Retina (tissue), 1 donor: ENCODE data around the gene PTGES2.
A peak's percentile ranks its signal among the peaks of the same experiment; 100 is the strongest.
"Not testable (repeated sequence)": the region's sequence is repeated elsewhere in the genome, so short reads cannot be mapped to it uniquely, and the experiment has no call there.

Source experiments
- DNase-seq: peaks from one replicate; pipeline ENCODE4 v3.0.0-alpha.2; 2016

PTGES2 gene

DNA sequence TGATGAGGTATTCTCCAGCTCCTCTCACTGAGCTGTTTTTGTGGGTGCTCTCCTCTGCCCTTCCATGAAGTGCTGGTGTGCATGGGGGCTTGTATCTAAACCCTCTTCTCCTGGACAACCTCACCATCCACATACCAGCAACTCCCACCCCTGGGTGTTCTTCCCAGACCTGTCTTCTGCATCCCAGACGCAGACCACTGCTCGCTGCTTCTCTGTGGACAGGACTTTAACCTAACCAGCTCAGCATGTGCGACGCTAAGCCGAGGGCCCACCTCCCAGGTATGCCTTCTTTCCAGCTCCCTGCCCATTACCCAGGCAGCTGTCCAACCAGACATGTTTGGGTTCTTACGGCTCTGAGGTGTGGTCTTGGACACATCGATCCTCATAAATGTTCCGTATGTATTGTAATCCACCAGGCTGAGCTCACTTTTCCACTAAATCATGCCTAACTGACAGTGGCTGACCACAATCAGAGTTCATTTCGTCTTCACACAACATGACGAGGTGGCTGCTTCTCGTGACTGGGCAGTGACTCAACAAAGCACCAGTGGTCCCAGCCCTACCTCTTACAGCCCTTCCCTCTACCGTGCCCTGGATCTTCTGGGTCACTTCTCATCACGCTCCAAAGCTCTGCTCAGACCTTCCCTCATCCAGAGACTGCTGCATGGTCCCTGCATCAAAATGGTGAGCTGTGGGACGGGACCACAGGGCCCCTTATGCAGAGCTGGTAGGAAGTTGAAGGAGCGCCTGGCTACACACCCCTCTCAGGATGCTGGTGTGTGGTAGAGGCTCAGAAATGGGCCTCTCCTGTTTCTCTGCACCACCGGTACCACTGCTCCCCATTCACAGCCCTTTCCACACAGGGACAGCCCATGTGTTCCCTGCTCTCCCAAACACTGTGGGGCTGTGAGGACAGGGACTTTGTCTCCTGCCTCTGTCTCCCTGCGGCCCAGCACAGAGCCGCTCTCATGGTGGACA lies 9.6 kb upstream of the PTGES2 start:
- no peak for DNase-seq

GRCh38 chr9:128135561-128135960 lies 8.0 kb upstream of the PTGES2 start:
- not testable (repeated sequence) for DNase-seq

- DNase-seq: peak; percentile 50
These were observed 4.6 kb upstream of the PTGES2 start for GRCh38 chr9:128132139-128132538.

DNA sequence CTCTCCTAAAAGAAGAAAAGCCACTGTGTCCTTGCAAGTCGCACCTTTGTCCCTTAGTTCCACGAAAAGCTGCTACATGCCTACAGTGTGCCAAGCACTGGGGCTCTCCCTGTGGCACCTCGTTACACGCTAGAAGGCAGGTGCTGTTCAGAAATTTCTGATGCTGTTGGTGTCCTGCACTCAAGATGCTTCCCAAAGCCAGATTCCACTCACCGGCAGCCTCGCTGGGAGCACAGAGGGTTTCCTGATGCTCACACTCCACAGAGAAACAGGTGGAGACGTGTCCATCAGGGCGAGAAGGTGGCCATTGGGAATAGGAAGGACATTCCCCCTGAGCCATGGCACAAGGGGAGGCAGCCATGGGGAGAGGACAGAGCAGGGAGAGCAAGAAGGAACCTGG lies 3.8 kb upstream of the PTGES2 start:
- DNase-seq: not testable (repeated sequence)

- not testable (repeated sequence) for DNase-seq
These were observed 3.1 kb upstream of the PTGES2 start for GRCh38 chr9:128130651-128131050.

DNA sequence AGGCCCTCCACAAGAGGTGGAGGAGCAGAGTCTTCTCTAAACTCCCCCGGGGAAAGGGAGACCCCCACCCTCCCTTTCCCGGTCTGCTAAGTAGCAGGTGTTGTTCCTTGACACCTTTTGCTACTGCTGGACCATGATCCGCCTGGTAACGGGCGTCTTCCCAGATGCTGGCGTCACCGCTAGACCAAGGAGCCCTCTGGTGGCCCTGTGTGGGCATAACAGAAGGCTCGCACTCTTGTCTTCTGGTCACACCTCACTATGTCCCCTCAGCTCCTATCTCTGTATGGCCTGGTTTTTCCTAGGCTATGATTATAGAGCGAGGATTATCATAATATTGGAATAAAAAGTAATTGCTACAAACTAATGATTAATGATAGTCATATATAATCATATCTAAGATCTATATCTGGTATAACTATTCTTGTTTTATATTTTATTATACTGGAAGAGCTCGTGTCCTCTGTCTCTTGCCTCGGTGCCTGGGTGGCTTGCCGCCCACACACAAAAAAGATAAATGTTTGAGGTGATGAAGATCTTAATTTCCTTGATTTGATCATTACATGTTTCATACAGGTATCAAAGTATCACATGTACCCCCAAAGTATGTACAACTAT lies 2.6 kb upstream of the PTGES2 start:
- DNase-seq: not testable (repeated sequence)

DNA sequence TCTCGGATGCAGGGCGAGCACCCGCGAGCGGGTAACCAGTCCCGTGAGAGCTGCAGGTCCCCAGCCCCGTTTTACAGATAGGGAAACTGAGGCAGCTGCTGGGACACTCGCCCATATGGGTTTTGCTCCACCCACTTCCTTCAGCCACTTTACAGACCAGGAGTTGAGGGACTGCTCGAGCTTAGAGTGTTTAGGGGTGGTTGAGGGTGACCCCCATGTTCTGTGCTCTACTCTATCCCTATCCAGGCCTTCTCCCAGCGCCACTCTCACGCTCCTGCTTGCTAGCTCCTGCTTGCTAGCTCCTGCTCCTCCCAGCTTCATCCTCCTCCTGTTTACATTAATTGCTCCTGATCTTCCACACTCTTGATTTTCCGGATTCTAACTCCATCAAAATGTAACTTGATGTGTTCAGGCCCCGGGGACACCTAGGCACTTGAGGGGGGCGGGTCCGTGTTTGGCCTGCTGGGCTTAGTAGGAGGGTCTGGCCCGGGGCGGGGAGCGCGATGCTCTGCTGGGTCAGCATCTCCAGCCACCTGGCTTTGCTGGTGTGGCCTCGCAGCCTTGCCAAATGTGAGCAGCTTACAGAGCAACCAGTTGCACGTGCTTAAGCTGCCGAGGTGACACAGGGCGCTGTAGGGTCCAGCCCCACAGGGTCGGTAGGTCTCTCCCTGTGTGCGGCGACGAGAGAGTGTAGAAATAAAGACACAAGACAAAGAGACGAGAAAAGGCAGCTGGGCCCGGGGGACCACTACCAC lies 1.5 kb upstream of the PTGES2 start:
- no peak for DNase-seq

DNA sequence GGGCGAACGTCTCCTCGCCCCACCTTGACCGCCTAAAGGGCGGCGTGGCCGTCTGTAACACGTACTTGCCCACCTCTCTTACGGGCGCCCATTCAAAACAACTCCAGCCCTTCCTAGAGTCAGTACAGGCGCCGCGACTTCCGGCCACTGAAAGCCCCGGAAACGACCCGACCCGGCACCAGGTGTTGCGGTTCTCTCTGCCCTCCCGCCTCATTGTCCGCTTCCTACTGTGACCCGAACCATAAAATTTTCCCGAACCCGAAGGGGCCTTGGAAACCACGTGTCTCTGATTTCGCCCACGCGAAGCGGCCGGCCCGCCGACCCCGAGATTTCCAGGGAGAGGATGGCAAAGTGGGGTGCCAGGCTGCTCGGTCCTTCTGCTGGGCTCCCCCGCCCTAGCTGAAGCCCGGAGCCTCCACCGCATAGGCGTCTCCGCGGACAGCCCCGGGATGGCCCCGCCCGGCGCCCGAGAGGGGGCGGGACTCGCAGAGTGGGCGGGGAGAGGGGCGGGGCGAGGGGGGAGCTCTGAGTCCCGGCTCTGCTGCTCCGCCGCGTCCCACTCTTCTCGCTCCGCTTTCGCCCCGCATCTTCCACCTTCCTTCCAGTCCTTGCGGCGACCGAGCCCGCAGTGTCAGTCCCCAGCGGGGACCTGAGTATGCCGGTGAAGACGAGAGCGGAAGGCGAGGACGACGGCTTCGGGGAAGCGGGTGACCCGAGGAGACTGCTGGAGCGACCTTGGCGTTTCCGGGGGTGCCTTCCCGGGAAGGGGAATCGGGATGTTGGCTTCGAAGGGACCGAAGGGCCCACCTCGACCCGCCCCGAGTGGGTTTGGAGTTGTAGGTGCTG lies 684 bp upstream of the PTGES2 start:
- peak; percentile 99 for DNase-seq

DNA sequence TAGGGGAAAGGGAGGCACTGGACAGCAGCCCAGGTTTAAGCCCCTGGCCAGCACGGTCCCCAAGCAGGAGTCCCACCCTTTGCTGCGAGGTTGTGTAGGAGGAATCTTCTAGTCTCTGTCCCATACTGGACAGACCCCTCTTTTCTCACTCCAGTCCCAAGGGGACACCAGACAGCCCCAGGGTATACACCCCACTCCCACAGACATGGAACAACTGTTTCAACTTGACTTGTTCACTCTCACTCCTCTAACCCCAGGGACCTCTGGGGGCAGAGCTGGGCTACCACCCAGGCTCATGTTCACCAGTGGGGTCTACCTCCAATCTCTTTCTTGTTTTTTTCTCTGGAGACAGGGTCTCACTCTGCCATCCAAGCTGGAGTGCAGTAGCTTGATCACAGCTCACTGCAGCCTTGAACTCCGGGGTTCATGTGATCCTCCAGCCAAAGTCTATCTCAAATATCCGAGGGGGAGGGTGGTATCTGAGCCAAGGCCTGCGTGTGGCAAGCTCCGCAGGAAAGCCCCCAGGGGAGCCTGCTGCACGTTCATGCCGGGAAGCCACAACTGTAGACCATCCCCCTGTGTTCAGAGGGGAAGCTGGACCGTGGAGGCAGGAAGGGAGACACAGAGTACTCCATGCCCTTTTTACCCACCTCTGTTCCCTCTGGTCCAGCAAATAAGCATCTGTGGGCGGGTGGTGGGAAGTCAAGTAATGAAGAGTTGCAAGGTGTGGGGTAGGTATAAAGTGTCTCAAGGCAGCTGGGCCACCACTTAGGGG lies 1.8 kb downstream of the PTGES2 start:
- DNase-seq: no peak

- peak; percentile 57 for DNase-seq
These were observed 2.5 kb downstream of the PTGES2 start for GRCh38 chr9:128124873-128125579.

DNA sequence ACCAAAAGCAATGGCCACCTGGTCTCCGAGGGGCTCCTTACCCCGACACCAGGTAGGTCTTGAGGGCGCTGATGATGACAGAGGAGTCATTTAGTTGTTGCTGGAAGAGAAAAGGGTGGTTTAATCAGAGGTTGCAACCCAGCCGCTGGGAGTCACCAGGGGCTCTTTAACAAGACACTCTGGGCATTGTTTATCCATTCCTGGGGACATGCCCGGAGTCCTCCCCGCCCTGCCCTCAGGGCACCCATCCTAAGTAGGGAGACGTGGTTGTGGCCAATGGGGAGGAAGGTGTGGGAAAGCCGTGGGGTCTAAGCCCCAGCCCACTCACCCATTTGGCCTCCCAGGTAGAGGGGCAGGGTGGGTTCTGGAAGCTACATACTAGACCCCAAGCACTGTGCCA lies 3.1 kb downstream of the PTGES2 start:
- no peak for DNase-seq

GRCh38 chr9:128123451-128124080 lies 4.0 kb downstream of the PTGES2 start:
- no peak for DNase-seq

- no peak for DNase-seq
These were observed 4.7 kb downstream of the PTGES2 start for GRCh38 chr9:128122809-128123175.

DNA sequence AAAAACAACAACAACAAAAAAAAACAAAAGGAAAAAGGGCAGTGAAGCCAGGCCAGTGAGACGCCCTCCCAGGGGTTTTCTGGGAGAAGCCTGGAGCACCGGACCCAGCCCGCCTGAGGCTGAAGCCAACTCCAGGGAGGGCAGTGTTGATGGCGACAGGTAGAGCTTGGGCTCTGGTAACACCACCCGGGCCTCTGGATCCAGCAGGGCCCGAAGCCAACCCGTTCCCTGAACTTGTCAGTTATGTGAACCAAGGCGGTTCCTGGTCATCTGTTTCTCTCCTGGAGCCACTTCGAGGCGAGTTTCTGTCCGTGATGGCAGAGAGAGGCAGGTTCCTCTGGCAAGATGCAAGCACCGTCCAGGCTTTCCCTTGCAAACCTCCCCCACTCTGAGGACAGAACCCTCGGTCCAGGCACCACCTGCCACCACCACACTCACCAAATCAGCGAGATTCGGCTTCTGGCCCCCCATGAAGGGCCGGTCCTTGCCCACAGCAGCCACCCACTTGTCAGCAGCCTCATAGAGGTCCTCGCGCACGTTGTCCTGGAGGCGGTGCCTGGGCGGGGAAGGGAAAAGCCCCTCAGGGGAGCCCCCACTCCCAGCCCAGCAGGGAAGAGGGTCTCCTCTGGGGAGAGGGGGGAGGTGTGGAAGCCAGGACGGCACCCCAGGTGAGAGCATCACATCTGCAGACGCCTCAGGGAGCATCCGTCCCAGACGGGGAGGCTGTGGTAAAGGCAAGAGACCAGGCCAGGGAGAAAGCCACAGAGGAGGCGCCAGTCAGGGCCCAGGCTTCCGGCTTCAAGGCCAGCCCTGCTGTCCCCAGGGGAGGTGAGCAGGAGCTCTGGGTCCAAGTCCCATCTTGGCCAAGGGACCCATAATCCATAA lies 5.4 kb downstream of the PTGES2 start:
- no peak for DNase-seq

- no peak for DNase-seq
These were observed 6.1 kb downstream of the PTGES2 start for GRCh38 chr9:128121466-128121810.

DNA sequence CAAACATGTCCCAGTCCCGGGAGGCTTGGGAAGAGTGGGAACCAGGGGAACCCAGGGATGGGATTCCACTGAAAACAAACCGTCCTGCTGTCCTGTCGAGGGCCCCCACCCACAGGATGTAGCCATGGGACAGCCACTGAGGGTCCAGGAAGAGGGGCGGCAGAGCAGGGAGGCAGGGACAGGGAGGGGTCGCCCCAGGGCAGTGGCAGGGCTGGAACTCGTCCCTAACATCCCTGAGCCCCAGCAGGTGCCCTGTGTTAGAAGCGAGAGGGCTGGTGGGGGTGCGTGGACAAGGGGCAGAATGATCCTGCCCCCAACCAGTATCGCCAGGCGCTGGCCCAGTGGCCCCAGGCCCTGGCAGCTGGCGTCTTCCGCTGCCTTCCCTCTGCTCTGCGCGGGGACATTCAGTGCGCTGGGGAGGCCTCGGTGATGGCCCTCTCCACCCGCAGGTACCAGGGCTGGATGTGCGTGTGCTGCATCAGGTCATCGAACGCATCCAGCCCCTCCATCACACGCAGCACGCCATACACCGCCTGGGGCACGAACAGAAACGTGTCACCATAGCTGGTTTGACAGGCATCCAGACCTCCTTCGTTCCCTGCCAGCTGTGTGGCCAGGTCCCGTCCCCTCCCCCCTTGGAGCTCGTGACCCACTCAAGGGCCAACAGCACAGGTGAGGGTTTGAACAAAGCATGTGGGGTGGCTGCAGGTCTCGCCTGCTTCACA lies 6.6 kb downstream of the PTGES2 start:
- DNase-seq: no peak

DNA sequence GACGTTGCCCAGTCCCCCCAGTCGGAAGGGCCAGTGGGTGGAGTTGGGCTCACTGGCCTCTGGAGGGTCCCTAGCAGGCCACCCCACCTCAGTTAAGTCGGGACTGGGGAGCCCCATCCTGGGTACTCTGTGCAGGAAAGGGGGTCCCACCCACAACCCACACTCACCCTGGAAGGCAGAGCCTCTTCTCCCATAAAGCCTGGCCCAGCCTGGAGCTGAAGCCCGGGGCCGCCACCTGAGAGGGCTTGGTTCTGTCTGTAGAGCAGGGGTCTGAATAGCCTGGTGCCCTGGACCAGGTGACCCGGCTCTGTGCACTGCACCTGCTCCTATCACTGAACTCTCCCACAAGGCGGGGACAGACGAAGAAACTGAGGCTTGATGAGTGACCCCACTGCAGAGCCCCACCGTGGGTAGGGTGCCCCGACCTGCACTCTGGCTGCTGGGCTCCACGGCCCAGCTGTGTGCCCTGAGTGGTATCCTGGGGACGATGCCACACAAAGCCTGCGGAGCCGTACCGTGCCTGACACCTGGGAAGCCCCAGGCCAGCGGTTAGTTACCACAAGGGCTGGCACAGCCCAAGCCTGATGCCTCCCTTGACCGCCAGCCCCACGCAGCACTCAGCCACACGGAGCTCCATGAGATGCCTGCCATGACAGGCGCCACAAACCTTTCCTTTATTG lies 7.3 kb downstream of the PTGES2 start:
- DNase-seq: no peak

DNA sequence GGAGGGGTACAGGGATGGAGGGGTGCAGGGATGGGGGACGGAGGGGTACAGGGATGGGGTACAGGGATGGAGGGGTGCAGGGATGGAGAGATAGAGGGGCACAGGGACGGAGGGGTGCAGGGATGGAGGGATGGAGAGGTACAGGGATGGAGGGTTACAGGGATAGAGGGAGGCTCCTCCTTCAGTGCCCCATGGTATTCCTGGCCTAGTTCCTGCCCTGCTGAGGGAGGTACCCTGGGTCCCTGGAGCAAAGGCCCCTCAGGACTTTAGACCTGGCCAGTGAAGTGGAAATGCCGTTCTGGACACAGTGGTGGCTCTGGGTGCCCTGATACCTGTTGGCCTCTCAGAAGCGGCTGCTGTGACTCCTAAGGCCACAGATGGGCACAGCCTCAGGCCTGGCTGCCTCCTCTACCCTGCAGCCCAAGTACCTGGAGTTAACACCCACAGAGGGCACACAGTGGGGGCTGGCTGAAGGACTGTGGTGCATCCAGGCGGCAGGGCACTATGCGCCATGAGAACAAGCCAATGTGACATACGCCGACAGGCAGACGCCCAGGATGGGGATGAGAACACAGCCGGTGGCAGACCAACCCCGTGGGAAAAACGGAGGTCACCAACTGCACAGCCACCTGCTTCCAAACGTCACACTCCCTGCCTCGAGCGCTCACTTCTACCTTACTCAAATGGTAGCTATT lies 8.4 kb downstream of the PTGES2 start:
- no peak for DNase-seq
